ENCODE results near the gene ORM2.
A peak's percentile ranks its signal among the peaks of the same experiment; 100 is the strongest.
"Not testable (repeated sequence)": the region's sequence is repeated elsewhere in the genome, so short reads cannot be mapped to it uniquely, and the experiment has no call there.

The ORM2 gene

DNA sequence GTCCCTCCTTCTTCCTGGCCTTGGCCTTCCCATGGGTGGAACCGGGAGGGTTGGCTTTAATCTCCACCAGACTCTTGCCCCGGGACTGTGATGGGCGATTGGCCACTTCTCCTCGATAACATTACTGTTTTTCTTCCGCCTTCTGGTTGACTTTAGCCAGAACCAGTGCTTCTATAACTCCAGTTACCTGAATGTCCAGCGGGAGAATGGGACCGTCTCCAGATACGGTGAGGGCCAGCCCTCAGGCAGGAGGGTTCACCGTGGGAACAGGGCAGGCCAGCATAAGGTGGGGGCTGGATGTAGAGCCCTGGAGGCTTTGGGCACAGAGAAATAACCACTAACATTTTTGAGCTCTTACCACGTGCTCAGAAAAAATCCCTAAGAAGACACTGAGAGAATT, 967 bp downstream of the ORM2 start:
- DNase-seq: no peak

GRCh38 chr9:114331229-114332195, 1.8 kb downstream of the ORM2 start:
- DNase-seq: not testable (repeated sequence)

- not testable (repeated sequence) for DNase-seq
Observed at GRCh38 chr9:114332474-114333040, 2.9 kb downstream of the ORM2 start.

DNA sequence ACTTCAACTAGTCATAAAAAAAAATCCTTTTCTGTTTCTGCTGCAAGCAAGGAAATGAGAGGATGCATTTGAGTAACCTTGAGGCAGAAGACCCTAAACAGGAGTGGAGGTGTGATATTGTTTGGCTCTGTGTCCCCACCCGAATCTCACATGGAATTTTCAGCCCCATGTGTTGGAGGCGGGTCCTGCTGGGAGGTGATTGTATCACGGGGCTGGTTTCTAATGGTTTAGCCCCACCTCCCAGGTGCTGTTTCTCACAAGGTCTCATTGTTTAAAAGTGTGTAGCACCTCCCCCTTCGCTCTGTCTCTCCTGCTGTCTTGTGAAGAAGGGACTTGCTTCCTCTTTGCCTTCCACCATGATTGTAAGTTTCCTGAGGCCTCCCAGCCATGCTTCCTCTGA, 4.0 kb downstream of the ORM2 start:
- not testable (repeated sequence) for DNase-seq

DNA sequence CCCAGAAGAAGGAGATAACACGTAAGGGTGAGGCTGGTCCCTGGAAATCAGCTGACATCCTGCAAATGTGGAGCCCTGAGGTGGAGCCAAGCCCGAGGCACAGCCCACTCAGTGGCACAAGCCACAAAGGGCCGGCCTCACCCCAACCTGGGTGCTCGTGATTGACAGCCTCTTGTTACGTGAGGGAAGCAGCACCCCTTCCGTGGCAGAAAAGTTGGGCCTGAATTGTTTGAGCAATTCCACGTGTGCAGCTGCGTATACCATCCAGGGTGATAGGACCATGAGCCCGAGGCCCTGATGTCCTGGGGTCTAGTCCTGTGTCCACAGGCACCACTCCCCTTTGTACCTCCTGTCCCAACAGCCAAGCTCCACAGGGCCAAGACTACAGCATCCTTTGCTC, 4.8 kb downstream of the ORM2 start:
- DNase-seq: no peak

DNA sequence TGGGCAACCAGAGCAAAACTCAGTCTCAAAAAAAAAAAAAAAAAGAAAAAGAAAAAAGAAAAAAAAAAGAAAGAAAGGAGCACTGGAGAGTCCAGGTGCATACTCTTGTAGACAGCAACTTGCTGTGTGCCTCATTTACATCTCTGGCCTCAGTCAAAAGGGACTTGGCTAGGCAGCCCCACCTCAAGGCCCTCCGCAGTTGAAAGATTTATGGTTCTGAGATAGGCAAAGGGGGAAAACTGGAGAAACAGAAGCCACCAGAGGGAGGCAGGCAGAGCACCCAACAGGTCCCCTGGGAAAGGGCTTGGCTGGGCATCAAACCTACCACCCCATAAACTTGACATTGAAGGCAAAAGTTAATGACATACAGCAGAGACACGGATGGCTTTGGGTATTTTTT, 6.1 kb downstream of the ORM2 start:
- no peak for DNase-seq

DNA sequence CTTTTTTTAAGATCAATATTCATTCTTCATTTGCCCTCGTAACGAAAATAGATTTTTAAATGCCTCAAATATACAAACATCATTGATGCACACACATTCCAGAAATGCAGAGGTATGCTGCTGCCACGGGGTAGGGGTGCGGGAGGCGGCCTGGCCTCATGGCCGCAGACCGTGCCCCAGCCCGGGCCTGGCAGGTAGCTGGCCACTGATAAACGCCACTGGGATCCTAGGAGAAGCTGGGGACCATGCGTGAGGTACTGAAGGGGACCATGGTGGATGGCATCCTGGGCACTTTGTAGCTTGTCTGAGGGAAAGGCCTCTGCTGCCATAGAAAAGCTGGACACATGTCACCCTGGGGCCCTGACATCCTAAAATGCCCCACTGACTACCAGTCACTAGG, 6.5 kb downstream of the ORM2 start:
- DNase-seq: no peak

DNA sequence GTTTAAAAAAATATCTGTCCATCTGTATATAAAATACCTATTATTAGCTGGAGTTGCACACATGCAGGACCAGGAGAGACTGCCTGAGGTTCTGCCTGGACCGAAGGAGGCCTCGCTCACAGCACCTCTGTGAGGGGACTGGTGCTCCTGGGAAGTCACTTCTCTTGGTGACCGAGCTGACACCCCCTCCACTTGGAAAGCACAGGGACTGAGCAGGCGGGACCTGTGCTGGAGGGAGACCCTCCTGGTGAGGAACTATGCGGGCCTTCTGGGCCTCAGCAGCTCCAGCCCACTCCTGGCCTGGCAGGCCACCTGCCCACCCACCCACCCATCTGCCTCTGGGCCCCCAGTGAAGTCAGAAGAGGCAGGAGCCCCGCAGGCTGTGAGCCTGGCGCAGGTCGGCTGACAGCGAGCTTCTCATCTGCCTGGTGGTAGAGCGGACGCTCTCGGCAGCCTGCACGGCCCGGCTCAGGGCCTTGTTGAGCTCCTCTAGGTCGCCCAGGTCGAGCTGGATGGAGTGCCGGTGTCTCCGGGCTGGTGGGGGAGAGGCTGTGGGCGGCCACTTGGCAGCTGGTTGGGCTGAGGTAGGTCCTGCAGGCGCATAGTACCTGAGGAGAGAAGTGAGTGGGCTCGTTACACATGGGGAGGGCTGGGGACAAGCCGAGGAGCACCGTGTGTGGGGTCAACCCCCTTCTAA, 7.2 kb downstream of the ORM2 start:
- DNase-seq: no peak

GRCh38 chr9:114338187-114338586, 8.5 kb downstream of the ORM2 start:
- no peak for DNase-seq

DNA sequence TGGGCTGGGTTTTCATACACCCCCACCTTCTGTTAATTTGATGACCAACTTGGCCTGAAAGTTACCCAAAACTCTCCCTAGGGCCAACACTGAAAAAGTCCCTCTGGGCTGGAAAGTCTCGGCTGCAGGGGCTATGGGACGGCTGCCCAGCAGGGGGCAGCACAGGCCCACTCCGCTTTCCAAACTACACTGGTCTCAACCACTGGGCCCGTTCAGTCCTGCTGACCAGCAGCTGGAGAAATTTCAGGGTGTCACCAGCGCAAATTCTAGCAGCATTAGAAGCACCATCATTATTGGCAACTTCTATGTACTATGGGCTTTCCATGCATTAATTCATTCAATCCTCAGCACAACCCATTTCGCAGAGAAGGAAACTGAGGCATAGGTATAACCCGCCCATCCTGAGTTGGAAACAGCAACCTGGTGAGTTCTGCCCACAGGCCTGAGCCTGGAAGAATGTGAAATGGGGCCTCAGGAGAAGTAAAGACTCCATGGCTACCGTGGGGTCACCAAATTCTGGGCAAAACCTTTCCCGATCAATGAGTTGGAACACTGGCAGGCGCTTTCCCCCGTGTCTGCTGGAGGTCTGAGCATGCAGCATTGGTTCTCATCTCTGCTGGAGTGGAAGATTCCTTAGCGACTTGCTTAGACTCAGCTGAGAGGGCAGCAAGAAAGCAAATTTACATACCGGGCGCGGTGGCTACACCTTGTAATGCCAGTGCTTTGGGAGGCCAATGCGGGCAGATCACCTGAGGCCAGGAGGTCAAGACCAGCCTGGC, 9.7 kb downstream of the ORM2 start:
- DNase-seq: peak in 22 of 56 donors; percentile 2 to 67 (median 14)

- no peak for DNase-seq
Observed at GRCh38 chr9:114341152-114341830, 11.6 kb downstream of the ORM2 start.

DNA sequence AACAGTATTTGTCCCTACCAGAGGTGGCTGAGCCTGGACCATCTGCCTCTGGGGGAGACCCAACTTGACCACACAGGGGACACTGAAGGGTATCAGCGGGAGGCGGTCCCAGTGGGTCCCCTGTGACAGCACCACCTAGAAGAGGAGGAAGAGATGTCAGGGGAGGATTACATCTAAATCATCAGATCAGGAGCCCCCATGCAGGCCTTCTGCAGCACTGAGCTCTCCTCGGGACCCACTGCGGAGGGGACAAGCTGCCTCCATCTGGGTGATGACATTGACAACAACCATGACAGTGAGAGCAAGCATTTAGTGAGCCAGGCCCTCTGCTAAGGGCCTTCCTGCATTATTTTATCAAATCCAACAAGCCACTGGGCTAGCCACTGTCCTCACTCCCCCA, 12.3 kb downstream of the ORM2 start:
- no peak for DNase-seq

DNA sequence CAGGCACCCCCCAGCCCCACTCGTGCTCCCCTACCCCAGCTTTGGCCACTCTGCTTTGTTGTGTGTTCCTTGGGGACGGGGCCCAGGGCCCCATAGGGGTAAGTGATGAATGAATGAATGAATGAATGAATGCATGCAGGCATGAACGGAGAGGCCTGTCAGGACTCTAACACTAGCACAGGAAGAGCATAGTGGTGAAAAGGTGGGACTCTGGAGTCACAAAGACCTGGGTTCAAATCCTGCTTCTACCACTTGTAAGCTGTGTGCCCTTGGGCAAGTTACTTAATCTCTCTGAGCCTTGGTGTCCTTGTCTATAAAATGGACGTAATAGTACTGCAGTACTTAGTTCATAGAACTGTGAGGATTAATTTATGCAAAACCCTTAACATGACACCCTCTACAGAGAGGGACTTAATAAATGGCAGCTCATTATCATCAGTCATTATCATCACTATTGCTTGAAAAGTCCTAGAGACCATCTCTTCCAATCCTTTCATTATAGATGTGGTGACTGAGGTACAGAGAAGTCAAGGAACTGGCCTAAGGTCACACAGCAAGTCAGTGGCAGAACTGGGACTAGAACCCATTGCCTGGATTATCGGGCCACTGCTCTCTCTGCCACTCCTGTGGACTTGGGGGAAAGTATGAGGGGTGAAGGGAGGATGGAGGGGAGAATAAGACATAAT, 13.2 kb downstream of the ORM2 start:
- no peak for DNase-seq

DNA sequence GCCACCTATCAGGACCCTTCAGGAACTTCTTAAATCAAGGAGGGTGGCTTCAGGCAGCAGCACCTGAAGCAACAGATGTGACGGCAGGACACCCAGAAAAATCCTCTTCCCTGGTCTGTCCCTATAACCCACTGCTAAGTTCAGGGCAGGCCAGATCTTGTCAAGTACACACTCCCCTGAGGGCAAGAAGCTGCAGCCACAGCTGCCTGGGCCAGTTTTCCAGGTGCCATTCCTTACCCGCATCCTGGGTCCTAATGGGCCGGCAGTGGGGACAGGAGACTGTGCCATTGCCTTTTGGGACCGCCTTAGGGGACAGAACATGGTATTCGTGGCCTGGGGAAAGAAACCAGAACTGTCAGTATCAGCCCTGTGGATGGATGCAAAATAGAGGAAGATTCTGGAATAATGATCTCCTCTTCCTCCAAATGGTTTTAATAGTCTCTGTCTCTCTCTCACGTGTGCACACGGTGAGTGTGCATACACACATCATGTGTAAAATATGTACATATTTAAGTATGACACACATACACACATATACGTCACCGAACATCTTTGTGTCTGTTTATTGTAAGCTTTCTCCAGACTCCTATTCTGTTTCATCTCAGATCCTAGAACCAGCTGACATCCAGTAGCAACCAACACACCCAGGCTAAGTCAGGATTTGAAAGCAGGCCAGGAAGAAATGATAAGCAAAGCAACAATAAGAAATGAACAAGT, 14.0 kb downstream of the ORM2 start:
- no peak for DNase-seq

- DNase-seq: no peak
Observed at GRCh38 chr9:114344188-114344566, 14.5 kb downstream of the ORM2 start.

- no peak for DNase-seq
Observed at GRCh38 chr9:114344692-114345091, 15.0 kb downstream of the ORM2 start.

GRCh38 chr9:114345493-114346065, 15.9 kb downstream of the ORM2 start:
- no peak for DNase-seq

- DNase-seq: no peak
Observed at GRCh38 chr9:114346146-114346545, 16.5 kb downstream of the ORM2 start.

DNA sequence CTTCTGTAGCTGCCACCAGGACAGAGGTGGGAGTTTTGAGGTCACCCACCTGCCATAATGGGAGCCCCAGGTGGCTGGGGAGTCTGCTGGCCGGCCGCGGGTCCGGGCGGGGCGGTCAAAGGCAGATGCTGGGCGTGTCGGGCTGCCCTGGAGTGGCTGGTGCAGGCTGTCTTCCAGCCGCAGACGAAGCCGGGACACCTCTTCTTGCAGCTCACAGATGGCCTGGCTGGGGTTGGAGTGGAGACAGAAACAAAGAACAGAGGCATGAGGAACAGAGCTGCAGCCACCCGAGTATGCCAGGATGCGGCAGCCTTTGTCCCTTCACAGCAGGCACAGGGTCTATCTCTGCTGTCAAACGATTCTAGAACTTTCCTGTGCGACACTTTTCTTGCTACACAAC, 18.0 kb downstream of the ORM2 start:
- peak in 49 of 56 donors; percentile 24 to 87 (median 65) for DNase-seq
